ENCODE measurements around the gene IQCB1.
"Not testable (repeated sequence)": the region's sequence is repeated elsewhere in the genome, so short reads cannot be mapped to it uniquely, and the experiment has no call there.

Gene IQCB1

GRCh38 chr3:121748680-121749275 is 86.1 kb downstream of the IQCB1 start:
- DNase-seq (ENCODE audit: low read depth in 2 of 2): no peak

DNA sequence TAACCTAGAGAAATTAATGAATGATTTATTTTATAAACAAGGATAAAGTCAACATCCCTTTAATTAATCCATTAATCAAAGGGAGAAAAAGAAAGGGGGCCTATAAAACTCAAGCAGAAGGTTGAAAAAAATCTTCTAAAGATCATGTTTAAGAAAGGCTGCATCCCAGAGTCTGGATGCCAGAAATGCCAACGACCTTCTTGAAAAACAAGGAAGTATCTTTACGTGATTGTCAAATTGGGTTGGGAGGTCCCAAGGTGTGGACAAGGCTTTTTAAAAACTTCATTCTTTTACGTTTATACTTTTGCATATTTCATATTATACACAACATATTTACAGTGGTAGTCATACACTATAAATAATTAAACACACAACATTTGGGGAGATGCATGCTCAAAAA is 86.9 kb downstream of the IQCB1 start:
- DNase-seq (ENCODE audit: low read depth in 2 of 2): no peak

DNA sequence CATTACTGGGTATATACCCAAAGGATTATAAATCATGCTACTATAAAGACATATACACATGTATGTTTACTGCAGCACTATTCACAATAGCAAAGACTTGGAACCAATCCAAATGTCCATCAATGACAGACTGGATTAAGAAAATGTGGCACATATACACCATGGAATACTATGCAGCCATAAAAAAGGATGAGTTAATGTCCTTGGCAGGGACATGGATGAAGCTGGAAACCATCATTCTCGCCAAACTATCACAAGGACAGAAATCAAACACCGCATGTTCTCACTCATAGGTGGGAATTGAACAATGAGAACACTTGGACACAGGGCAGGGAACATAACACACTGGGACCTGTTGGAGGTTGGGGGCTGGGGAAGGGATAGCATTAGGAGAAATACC is 91.8 kb downstream of the IQCB1 start:
- DNase-seq (ENCODE audit: low read depth in 2 of 2): not testable (repeated sequence)

GRCh38 chr3:121740896-121741295 is 94.0 kb downstream of the IQCB1 start:
- DNase-seq (ENCODE audit: low read depth in 2 of 2): no peak

DNA sequence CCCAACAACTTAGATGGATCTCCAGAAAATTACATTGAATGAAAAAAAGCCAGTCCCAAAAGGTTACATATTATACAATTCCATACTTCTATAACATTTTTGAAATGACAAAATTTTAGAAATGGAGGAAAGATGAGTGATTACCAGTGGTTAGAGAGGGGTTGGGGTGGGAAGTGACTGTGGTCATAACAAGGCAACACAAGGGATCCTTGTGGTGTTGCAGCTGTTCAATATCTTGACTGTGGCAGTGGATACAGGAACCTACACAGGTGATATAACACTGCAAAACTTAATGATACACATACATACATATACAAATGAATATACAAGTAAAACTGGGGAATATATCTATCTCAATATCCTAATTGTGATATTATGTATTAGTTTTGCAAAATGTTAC is 95.0 kb downstream of the IQCB1 start:
- no peak for DNase-seq (ENCODE audit: low read depth in 2 of 2)

DNA sequence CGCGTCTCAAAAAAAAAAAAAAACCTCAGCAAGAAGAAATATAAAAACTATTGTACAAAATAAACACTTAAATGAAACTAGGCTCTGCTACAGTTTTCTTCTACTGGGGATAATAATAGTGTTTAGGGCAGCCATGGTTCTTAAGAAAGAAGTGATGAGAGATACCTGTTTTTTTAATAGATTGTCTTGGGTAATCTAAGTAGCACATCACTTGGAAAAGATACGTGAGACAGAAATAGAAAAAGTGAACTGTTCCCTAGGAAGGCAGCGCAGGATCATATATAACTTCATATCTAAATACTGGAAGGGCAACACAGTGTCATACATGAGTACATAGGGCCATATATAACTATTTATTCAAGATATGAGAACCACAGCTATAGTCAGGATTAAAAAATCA is 97.2 kb downstream of the IQCB1 start:
- no peak for DNase-seq (ENCODE audit: low read depth in 2 of 2)

GRCh38 chr3:121736112-121736511 is 98.7 kb downstream of the IQCB1 start:
- DNase-seq (ENCODE audit: low read depth in 2 of 2): no peak

DNA sequence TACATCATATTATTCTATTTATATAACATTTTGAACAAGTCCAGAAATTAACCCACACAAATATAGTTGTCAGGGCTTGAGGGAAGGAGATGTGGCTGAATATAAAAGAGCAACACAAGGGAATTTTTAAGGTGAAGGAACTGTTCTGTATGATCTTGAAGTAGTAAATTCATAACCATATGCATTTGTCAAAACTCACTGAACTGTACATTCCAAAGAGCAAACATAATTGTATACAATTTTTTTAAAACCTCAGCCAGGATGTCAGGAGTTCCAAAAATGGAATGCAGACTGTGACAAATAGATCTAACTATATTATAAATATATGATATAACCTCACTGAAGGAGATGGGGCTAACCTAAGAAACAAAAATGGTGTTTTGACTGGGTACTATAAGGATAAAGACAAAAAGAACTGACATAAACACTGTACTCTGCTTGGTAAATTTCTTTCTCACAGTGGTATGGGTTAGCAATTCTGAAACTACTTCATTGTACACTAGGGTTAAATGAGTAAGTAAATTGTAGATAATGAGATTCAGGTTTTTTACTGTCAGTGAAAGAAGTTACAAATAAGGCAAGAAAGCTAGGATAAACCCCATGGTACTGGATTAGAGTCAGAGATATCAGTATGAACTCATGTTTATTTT is 99.7 kb downstream of the IQCB1 start:
- DNase-seq (ENCODE audit: low read depth in 2 of 2): no peak

- no peak for DNase-seq (ENCODE audit: low read depth in 2 of 2)
These were observed 103.7 kb downstream of the IQCB1 start for GRCh38 chr3:121730940-121731687.

DNA sequence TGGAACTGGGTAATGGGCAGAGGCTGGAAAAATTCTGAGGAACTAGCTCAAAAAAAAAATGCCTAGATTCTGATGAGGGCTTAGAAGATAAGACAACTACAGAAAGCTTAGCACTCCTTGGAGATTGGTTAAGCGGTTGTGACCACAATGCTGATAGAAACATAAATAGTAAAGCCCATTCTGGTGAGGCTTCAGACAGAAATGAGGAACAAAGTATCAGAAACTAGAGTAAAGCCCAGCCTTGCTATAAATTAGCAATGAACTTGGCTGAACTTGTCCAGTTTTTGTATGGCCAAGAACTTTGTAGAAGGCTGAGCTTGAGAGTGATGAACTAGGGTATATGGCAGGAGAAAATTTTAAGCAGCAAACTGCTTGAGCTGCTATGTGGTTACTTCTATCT is 110.7 kb downstream of the IQCB1 start:
- DNase-seq (ENCODE audit: low read depth in 2 of 2): no peak

DNA sequence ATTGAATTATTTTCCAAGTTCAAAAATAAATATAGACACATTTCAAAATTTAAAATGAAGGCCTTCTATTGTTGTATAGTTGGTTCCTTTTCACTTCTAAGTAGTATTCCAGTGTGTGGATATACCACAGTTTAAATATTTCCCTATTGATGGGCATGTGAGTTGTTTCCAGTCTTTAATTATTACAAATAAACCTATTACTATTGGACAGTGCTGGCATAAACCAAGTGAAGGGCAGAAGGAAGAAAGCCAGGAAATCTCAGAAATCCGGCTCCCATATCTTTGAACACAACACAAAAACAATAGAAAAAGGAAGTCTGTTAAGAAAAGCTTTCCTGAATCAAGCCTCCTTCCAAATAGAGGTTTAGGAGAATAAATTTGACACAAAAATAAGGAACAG is 111.4 kb downstream of the IQCB1 start:
- no peak for DNase-seq (ENCODE audit: low read depth in 2 of 2)

DNA sequence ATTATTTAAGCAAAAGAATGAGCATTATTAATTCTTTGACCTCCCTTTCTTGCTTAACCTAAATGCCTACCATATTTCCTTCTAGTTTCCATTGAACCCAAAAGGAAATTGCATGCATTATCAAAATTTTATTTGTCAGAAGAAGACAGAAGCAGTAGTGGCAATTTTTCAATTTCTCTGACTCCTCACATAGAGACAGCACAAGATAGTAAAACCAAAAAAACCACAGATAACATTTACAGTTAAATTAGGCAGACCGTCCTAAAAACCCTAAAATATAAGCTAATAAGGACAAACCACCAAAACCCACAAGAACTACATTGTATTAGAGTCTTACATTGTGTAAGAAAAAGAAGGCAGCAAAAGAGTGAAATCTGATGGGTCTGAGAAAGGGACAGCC is 112.4 kb downstream of the IQCB1 start:
- DNase-seq (ENCODE audit: low read depth in 2 of 2): no peak

- no peak for DNase-seq (ENCODE audit: low read depth in 2 of 2)
These were observed 114.7 kb downstream of the IQCB1 start for GRCh38 chr3:121720163-121720562.

Measured in activated CD8-positive, alpha-beta memory T cell treated with anti-CD3 and anti-CD28 coated beads for 4 hours (primary cell).